ENCODE results near the gene DNAJC4.

- TF ChIP-seq CTCF (IDR thresholded peaks at IDR 0.05 in 4 of 5, conservative IDR thresholded peaks at IDR 0.05 in 1 of 5) (no peak), POLR2A (IDR thresholded peaks at IDR 0.05) (no peak)
These were observed 52.7 kb downstream of the DNAJC4 start for GRCh38 chr11:64283092-64283491.
